Middle frontal gyrus (tissue), 1 donor: Measurements from ENCODE around the gene MRPL42.
A peak's percentile ranks its signal among the peaks of the same experiment; 100 is the strongest.
"Not testable (repeated sequence)": the region's sequence is repeated elsewhere in the genome, so short reads cannot be mapped to it uniquely, and the experiment has no call there.

Source experiments
- DNase-seq: peaks from one replicate; pipeline ENCODE4 v3.0.0-alpha.2; 2015; ENCODE audit warnings: low spot score; ENCODE audit errors: extremely low spot score

MRPL42 gene

GRCh38 chr12:93467351-93468007 is at the start of gene MRPL42:
Gene MRPL42, plus strand, starts transcription at chr12:93467514. Its CDS starts 1,772 bp downstream, at chr12:93469286.
- peak; percentile 80 for DNase-seq

DNA sequence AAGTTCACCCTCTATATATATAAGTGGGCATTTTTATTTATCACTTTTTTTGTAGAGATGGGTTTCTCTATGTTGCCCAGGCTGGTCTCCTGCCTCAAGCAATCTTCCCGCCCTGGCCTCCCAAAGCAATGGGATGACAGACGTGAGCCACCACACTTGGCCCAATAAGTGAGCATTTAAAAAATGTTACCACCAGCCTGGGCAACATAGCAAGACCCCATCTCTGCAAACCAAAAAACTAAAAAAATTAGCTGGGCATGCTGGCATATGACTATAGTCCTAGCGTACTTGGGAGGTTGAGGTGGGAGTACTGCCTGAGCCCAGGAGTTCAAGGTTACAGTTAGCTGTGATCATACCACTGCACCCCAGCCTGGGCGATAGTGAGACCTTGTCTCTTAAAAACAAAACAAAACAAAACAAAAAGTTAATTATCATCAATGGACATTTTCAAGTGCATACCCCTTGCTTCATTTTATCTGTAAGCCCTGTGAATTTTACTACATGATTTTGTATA is 49.3 kb upstream of the MRPL42 start:
- DNase-seq, result no peak

- no peak for DNase-seq
These were observed 47.8 kb upstream of the MRPL42 start for GRCh38 chr12:93419388-93420034.

- no peak for DNase-seq
These were observed 45.3 kb upstream of the MRPL42 start for GRCh38 chr12:93422050-93422449.

- DNase-seq, result no peak
These were observed 41.4 kb upstream of the MRPL42 start for GRCh38 chr12:93425736-93426411.

DNA sequence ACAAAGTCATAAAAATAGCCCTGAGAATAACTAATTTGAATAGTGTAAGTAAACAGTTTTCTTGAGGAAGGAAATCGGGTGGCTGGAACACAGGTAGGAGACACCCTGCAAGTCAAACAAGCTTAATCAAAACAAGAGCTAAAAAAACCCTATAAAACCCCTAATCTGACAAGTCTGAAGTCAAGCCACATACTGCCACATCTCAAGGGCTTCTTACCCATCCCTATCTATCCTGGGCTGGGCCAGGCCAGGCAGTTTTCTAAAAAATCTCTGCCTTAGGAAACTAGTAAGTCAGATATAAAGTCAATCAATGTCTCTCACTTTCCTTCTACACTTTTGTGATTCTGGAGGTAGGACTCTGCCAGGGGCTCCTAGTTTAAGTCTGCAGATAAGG is 40.9 kb upstream of the MRPL42 start:
- DNase-seq, result no peak

DNA sequence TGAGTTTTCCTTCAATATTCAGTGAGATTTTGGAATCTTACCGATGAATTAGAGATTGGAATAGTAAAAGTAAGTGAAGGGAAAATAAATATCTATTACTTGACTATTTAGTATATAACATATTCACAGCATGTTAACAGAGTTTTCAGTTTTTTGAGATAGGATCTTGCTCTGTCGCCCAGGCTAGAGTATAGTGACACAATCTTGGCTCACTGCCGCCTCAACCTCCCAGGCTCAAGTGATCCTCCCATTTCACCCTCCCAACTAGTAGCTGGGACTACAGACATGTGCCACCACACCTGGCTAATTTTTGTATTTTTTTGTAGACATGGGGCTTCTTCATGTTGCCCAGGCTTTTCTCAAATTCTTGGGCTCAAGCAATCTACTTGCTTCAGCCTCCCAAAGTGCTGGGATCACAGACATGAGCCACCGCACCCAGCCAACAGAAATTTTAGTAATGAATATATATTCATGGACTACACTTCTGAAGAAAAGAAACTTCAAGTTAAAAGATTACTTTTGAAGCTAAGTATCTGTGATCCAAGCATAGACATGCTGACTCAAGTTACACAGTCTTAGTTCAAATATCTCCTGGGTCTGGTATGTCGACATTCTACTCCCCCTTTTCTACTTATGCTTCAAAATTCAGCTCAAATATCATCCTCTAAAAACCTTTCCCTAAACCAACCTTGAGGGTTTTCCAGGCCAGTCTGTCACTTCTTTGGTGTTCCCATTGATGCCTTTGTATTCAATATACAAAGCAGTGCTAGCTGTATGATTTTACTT is 39.3 kb upstream of the MRPL42 start:
- DNase-seq, result no peak

- no peak for DNase-seq
These were observed 37.9 kb upstream of the MRPL42 start for GRCh38 chr12:93429448-93429847.

DNA sequence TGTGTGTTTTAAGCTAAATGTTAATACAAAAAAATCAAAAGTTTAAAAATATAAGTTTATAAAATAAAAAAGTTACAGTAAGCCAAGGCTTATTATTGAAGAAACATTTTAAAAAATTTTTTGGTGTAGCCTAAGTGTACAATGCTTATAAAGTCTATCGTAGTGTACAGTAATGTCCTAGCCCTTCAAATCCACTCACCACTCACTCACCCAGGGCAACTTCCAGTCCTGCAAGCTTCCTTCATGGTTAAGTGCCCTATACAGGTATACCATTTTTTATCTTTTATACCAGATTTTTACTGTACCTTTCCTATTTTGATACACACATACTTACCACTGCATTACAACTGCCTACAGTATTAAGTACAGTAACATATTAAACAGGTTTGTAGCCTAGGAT is 37.5 kb upstream of the MRPL42 start:
- no peak for DNase-seq

- no peak for DNase-seq
These were observed 37.0 kb upstream of the MRPL42 start for GRCh38 chr12:93430280-93430679.

GRCh38 chr12:93432031-93432430 is 35.3 kb upstream of the MRPL42 start:
- DNase-seq, result not testable (repeated sequence)

- no peak for DNase-seq
These were observed 33.0 kb upstream of the MRPL42 start for GRCh38 chr12:93434256-93434865.

DNA sequence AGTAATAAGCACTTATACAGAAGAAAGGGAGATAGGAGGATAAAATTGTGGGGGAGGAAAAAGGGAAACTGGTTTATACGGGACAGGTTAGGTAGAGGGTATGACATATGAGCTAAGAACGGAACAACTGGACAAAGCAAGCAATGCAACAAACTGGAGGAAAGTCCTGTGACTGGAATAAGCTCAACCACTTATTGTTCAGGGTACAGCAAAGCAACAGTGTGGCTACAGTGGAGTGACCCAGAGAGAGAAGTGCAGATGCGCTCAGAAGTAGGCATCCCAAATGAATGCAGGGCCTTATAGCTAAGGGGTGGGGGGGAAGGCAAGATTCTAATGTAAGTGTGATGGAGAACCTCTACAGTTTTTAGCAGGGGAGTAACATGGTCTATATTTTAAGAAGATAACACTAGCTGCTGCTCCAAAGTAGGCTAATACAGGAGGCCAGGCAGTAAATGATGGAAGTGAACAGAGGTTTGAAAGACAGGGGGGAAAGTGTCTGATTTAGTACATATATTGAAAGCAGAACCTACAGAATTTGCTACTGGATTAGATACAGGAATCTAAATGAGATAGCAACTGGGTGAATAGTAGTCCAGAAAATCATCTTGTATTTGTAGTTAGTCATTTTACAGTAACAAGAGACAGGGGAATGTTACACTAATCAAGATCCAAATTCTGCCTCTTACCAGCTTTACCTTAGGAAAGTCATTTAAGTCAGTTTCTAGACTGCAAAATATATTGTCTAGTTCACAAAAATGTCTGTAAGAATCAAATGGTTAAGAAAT is 28.9 kb upstream of the MRPL42 start:
- no peak for DNase-seq

DNA sequence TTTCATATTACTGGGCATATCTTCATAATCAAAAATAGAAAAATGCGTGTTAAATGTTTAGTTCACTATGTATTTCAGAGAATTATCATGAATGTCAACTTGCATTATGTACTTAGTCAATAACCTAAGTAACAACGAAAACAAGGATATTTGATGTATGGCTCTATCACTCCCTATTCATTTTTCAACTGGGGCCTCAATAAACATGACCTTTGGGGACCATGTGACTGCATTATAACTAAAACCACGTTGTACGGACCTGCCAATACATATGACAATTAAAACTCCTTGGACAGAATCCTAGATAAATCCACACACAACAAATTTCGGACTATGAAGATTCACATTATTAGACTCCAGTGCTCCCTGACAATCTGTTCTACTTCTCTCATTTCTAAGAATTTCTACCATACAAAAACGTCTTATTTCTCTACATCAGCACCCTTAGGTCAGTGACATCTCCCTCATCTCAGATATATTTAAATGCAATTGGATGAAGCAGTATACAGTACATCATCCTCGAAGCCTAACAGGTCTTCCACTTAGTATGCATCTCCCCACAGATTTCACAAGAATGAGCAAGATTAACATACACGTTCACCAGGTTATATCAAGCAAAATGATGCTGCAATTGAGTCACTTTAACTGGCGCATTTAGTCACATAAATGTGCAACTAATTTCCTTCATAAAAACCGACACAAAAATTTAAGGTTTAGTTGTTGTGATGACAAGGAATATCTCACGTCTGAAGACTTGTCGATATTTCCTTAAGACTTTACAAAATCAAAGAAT is 27.1 kb upstream of the MRPL42 start:
- DNase-seq, result no peak

DNA sequence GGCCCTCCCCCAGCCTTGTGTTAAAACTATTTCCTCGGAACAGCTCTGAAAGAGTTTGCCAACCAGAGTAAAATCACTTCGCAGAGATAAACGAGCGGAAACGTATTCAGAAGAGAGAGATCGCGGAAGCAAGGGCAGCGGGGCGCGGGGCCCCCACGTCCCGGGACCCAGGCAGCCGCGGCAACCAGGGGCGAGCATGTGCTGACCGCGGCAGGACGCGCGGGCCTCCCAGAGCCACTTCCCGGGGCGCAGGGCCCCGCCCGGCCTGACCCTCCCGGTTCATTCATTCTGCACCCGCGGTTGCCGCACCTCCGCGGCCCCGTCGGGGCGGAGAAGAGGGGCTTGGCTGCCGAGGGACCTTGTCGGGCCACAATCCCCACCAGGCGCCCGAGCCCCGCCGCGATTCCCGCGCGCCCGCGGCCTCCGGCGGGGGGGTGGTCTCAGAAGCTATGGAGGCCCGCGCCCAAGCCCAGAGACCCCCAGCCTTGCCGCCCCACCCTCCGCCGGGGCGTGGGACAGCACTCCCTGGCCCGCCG is 26.2 kb upstream of the MRPL42 start:
- no peak for DNase-seq

- DNase-seq, result peak; percentile 90
These were observed 25.5 kb upstream of the MRPL42 start, which contains the start of gene UBE2N for GRCh38 chr12:93441617-93442410. Gene UBE2N, minus strand, starts transcription at chr12:93441947. Its CDS starts 63 bp downstream, at chr12:93441884.

- no peak for DNase-seq
These were observed 24.6 kb upstream of the MRPL42 start for GRCh38 chr12:93442411-93443340.
